GM12878 (cell line): Measurements from ENCODE around the gene PIEZO2.

ENCODE experiments used
- POLR2A ChIP-seq: IDR thresholded peaks from 2 replicates; pipeline ENCODE4 v1.6.1; 2011; ENCODE audit warnings: low read depth, mild to moderate bottlenecking, low read length
- TF ChIP-seq, protein P1 (sequence below): IDR thresholded peaks from 2 replicates; pipeline ENCODE4 v1.6.1; 2011; ENCODE audit warnings: borderline replicate concordance, low read depth, mild to moderate bottlenecking, moderate library complexity, mixed read lengths, low read length; ENCODE audit not compliant: insufficient read depth; ENCODE audit errors: extremely low read length

DNA sequence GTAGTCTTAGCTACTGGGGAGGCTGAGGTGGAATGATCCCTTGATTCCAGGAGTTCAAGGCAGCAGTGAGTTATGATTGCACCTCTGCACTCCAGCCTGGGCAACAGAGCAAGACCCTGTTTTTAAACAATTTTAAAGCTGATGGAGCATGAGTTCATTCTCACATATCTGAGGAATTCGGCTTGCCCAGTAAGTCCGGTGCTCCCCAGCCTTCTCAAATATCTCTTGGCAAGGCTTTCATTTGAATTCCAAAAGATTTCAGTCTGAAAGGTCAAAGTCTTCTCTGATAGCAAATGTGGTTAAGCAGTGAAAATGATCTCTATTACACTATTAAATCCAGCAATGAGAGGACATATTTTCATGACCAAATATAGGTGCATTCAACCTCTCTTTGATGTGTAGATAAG, 27.9 kb downstream of the PIEZO2 start:
- no peak for TF ChIP-seq POLR2A
- TF ChIP-seq, protein P1, sequence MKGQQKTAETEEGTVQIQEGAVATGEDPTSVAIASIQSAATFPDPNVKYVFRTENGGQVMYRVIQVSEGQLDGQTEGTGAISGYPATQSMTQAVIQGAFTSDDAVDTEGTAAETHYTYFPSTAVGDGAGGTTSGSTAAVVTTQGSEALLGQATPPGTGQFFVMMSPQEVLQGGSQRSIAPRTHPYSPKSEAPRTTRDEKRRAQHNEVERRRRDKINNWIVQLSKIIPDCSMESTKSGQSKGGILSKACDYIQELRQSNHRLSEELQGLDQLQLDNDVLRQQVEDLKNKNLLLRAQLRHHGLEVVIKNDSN: no peak
